ENCODE results near the gene PTPN9.
A peak's percentile ranks its signal among the peaks of the same experiment; 100 is the strongest.
"Not testable (repeated sequence)": the region's sequence is repeated elsewhere in the genome, so short reads cannot be mapped to it uniquely, and the experiment has no call there.

Gene PTPN9

GRCh38 chr15:75452865-75453702 is 126.0 kb downstream of the PTPN9 start:
- peak; percentile 77 for DNase-seq

GRCh38 chr15:75452364-75452864 is 126.7 kb downstream of the PTPN9 start:
- DNase-seq = peak; percentile 87

- DNase-seq = peak; percentile 100
Observed at GRCh38 chr15:75451674-75452363, 127.3 kb downstream of the PTPN9 start, which contains the start of gene SIN3A. TSS of gene SIN3A (minus strand) at chr15:75451690. CDS start at chr15:75430375, 21,315 bp downstream.

GRCh38 chr15:75451202-75451673 is 127.9 kb downstream of the PTPN9 start:
- DNase-seq = no peak

- DNase-seq = peak; percentile 100
Observed at GRCh38 chr15:75450307-75451201, 128.6 kb downstream of the PTPN9 start.

GRCh38 chr15:75449585-75450306 is 129.4 kb downstream of the PTPN9 start:
- DNase-seq = no peak

- DNase-seq = not testable (repeated sequence)
Observed at GRCh38 chr15:75448171-75448570, 130.9 kb downstream of the PTPN9 start.

- no peak for DNase-seq
Observed at GRCh38 chr15:75446151-75446550, 133.0 kb downstream of the PTPN9 start.

GRCh38 chr15:75445324-75445723 is 133.8 kb downstream of the PTPN9 start:
- not testable (repeated sequence) for DNase-seq

GRCh38 chr15:75443972-75444453 is 135.1 kb downstream of the PTPN9 start:
- DNase-seq = not testable (repeated sequence)

GRCh38 chr15:75437721-75438120 is 141.4 kb downstream of the PTPN9 start:
- DNase-seq = no peak

GRCh38 chr15:75436881-75437280 is 142.2 kb downstream of the PTPN9 start:
- no peak for DNase-seq

GRCh38 chr15:75431682-75432081 is 147.4 kb downstream of the PTPN9 start:
- no peak for DNase-seq

GRCh38 chr15:75431270-75431669 is 147.8 kb downstream of the PTPN9 start:
- DNase-seq = no peak

GRCh38 chr15:75430259-75430658 is 148.9 kb downstream of the PTPN9 start:
- no peak for DNase-seq

- DNase-seq = no peak
Observed at GRCh38 chr15:75428152-75428551, 151.0 kb downstream of the PTPN9 start.

- DNase-seq = no peak
Observed at GRCh38 chr15:75425966-75426500, 153.1 kb downstream of the PTPN9 start.

GRCh38 chr15:75422554-75422953 is 156.6 kb downstream of the PTPN9 start:
- no peak for DNase-seq

- no peak for DNase-seq
Observed at GRCh38 chr15:75420698-75421097, 158.4 kb downstream of the PTPN9 start.

- no peak for DNase-seq
Observed at GRCh38 chr15:75416584-75416983, 162.5 kb downstream of the PTPN9 start.
